K562 (cell line): ENCODE data around the gene SPAG16.

Experiments
- KLF1 ChIP-seq: fragments of 450-650 bp; IDR thresholded peaks from 2 replicates; pipeline ENCODE4 v1.6.1; 2016; ENCODE audit warnings: missing genetic modification characterization, missing compliant biosample characterization
- MAX ChIP-seq: sonication (generic); formaldehyde crosslinking; IDR thresholded peaks from 2 replicates; pipeline ENCODE4 v1.9.0; 2022; ENCODE audit warnings: mild to moderate bottlenecking, missing genetic modification reagents
- POLR2A ChIP-seq: fragments of 450-650 bp; conservative IDR thresholded peaks from 2 replicates; pipeline ENCODE4 v1.6.1; 2016
- POLR2AphosphoS5 ChIP-seq: IDR thresholded peaks from 2 replicates; pipeline ENCODE4 v1.6.1; 2011; ENCODE audit warnings: mild to moderate bottlenecking, low read depth, low read length, moderate library complexity; ENCODE audit not compliant: control insufficient read depth, insufficient read depth
- TEAD1 ChIP-seq, 2 experiments: fragments of 450-650 bp in 1 of 2; sonication (generic) in 1 of 2; formaldehyde crosslinking; IDR thresholded peaks; 2 replicates each; pipeline versions ENCODE4 v1.4.0 to v1.8.0; 2020 to 2022; ENCODE audit warnings: mild to moderate bottlenecking in 2 of 2, missing genetic modification reagents in 1 of 2
- ZNF444 ChIP-seq: fragments of 250-450 bp; sonication (Bioruptor Pico); IDR thresholded peaks from 2 replicates; pipeline ENCODE4 v1.4.0; 2020; ENCODE audit warnings: mild to moderate bottlenecking, moderate library complexity

DNA sequence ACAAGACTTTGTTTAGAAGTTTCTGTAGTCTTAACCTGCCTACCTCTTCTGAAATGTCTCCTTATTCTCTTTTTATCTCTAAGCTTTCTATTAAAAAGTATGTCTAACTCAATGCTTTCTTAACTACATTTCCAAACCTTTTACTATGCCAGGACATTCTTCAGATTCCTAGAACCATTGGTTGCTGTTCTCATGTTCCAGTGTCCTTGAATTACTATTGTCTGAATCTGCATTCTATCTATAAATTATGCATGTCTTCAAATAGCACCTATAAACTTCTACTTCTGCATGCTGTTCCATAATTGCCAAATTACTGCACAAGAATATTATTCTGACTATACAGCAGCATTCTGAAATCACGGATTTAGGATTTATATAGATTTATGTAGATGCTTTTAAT lies 960.6 kb downstream of the SPAG16 start:
- no peak for TF ChIP-seq MAX (CRISPR knock-in tag)
- TF ChIP-seq POLR2AphosphoS5 = no peak
- TF ChIP-seq POLR2A = no peak
- TF ChIP-seq KLF1 = no peak
- TF ChIP-seq TEAD1 (CRISPR knock-in tag; IDR thresholded peaks at IDR 0.05) = no peak
- TF ChIP-seq ZNF444 (CRISPR knock-in tag) = no peak
